Measurements from ENCODE around the gene BAZ1B. TPM values are rescaled to one million over a fixed set of nuclear protein-coding genes. Genes with fewer than 3 reads are reported as not detected.

The BAZ1B gene
- total RNA-seq, 2 experiments from 2014 or later, result 77.8 to 117 TPM

DNA sequence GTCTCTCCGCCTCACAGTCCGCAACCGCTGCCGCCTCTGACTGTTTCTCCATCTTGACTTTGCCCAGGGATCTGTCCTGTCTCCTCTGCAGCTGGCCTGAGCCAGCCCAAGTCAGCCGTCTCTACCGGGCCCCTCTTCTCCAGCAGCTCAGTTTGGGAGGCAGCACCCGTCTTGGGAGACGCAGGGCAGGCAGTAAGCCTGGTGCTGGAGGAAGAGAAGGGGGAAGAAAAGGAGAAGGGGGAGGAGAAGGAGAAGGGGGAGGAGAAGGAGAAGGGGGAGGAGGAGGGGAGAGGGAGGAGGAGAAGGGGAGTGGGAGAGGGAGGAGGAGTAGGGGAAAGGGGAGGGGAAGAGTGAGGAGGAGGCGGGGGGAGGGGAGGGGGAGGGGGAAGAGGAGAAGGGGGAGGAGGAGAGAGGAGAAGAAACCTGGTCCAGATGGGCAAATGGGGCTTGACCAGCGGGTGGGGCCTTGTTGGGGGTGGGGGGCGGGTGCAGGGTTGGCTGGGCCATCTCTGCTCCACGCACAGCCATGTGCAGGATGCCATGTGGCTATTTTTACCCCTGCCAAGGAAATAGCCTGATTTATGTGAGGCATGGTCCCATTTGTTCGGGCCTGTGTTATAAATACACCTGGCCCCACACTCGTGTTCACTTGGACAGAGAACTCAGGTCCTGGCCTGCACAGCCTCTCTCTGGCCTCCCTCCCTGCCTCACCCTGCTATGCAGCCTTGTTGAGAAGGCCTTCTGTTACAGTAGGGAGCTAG is 124.4 kb downstream of the BAZ1B start:
- CTCF ChIA-PET (ENCODE audit: unreplicated experiment), result no interaction called here
- Histone ChIP-seq H3K79me2 (ENCODE audit: insufficient read depth, low read depth, low read length) (no peaks in the 10 kb centered on the region), H3K4me2 (ENCODE audit: low read length) (no peak overlapping the region), H3K9me3 (ENCODE audit: low read length) (no peaks in the 10 kb centered on the region), H3K9me2 (ENCODE audit: insufficient read depth, low read length) (no peaks in the 10 kb centered on the region), H3K4me3 (ENCODE audit: low read depth, low read length, poor library complexity, severe bottlenecking) (no peak overlapping the region), H3K27ac (ENCODE audit: low read depth, low read length, poor library complexity, severe bottlenecking) (no peak overlapping the region), H2AFZ (ENCODE audit: low read length) (no peak overlapping the region), H3K4me1 (ENCODE audit: insufficient read depth, low read length, poor library complexity, severe bottlenecking) (no peaks in the 10 kb centered on the region), H3K36me3 (ENCODE audit: insufficient read depth, low read length) (no peaks in the 10 kb centered on the region), H4K20me1 (ENCODE audit: insufficient read depth, low read length) (no peaks in the 10 kb centered on the region)
- POLR2A ChIA-PET, result interaction anchor here (0.6 to 0.7 kb wide), 2 partner anchors 12 to 38 kb away, joined by 3 read pairs; no protein-coding TSS in a partner anchor
- intact Hi-C loops (cut with micrococcal nuclease; ENCODE audit: unreplicated experiment), result no loop called here
- no peak for TF ChIP-seq EZH2phosphoT487 (IDR thresholded peaks at IDR 0.05; ENCODE audit: borderline replicate concordance, low read depth, low read length)
- TF ChIP-seq, protein P1, sequence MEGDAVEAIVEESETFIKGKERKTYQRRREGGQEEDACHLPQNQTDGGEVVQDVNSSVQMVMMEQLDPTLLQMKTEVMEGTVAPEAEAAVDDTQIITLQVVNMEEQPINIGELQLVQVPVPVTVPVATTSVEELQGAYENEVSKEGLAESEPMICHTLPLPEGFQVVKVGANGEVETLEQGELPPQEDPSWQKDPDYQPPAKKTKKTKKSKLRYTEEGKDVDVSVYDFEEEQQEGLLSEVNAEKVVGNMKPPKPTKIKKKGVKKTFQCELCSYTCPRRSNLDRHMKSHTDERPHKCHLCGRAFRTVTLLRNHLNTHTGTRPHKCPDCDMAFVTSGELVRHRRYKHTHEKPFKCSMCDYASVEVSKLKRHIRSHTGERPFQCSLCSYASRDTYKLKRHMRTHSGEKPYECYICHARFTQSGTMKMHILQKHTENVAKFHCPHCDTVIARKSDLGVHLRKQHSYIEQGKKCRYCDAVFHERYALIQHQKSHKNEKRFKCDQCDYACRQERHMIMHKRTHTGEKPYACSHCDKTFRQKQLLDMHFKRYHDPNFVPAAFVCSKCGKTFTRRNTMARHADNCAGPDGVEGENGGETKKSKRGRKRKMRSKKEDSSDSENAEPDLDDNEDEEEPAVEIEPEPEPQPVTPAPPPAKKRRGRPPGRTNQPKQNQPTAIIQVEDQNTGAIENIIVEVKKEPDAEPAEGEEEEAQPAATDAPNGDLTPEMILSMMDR (conservative IDR thresholded peaks at IDR 0.05; ENCODE audit: low read length), result no peak
- DNase-seq (ENCODE audit: low spot score), result no peak
- BruUV-seq (replicated peaks), result no TSS peak

DNA sequence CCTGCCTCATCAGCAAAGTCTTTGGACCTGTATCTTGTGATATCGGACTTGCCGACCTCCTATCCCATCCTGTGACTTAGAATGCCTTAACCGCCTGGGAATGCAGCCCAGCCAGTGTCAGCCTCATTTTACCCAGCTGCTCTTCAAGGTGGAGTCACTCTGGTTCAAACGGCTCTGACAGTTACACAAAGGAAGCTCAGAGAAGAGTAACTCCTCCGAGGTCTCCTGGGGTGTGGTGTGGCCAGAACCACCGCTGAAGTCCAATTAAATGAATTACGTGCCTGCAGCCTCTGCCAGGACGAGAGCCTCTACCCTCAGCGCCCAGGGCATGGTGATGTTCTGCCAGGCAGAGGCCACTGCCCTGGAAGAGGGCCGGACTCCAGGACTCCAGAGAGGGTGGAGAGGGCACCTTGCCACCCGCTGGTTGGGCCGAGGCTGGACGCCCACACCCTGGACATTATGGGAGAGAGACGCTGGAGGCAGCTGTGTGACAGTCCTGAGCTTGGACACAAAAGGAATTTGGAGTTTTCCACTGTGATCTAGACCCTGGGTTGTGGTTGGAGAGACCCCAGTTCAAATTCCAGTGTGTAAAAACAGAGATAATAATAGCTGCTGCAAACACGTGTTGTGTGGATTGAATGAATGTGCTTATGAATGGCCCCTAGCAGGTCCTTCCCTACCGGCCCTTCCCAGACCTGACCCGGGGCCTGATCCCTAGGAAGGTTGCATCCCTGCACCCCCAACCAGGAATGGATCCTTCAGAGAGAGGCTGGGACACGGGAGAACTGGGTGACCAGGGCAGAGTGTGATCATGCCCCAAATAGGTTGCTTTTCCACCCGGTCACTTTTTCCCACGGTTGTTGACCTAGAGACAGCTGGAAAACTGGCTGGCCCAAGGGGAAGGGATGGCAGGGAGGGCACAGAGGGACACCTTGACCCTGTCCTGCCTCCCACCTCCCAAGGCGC is 126.3 kb downstream of the BAZ1B start:
- H3K36me3 ChIP-seq (ENCODE audit: insufficient read depth, low read length), result no peaks in the 10 kb centered on the region
- no peak overlapping the region for H3K4me3 ChIP-seq (ENCODE audit: low read depth, low read length, poor library complexity, severe bottlenecking)
- BruUV-seq (replicated peaks), result no TSS peak
- no peak overlapping the region for H3K4me2 ChIP-seq (ENCODE audit: low read length)
- intact Hi-C loops (cut with micrococcal nuclease; ENCODE audit: unreplicated experiment), result no loop called here
- no peak overlapping the region for H2AFZ ChIP-seq (ENCODE audit: low read length)
- H3K9me2 ChIP-seq (ENCODE audit: insufficient read depth, low read length), result no peaks in the 10 kb centered on the region
- no peaks in the 10 kb centered on the region for H3K79me2 ChIP-seq (ENCODE audit: insufficient read depth, low read depth, low read length)
- ChIA-PET CTCF (ENCODE audit: unreplicated experiment) (no interaction called here), POLR2A (no interaction called here)
- TF ChIP-seq, protein P1 (conservative IDR thresholded peaks at IDR 0.05; ENCODE audit: low read length), result no peak
- no peak for TF ChIP-seq EZH2phosphoT487 (IDR thresholded peaks at IDR 0.05; ENCODE audit: borderline replicate concordance, low read depth, low read length)
- no peaks in the 10 kb centered on the region for H3K9me3 ChIP-seq (ENCODE audit: low read length)
- no peaks in the 10 kb centered on the region for H3K4me1 ChIP-seq (ENCODE audit: insufficient read depth, low read length, poor library complexity, severe bottlenecking)
- H3K27ac ChIP-seq (ENCODE audit: low read depth, low read length, poor library complexity, severe bottlenecking), result no peak overlapping the region
- H4K20me1 ChIP-seq (ENCODE audit: insufficient read depth, low read length), result no peaks in the 10 kb centered on the region
- DNase-seq (ENCODE audit: low spot score), result no peak

Measured in OCI-LY7 (cell line).